ENCODE measurements around the gene LST1.
A peak's percentile ranks its signal among the peaks of the same experiment; 100 is the strongest.

Gene LST1

DNA sequence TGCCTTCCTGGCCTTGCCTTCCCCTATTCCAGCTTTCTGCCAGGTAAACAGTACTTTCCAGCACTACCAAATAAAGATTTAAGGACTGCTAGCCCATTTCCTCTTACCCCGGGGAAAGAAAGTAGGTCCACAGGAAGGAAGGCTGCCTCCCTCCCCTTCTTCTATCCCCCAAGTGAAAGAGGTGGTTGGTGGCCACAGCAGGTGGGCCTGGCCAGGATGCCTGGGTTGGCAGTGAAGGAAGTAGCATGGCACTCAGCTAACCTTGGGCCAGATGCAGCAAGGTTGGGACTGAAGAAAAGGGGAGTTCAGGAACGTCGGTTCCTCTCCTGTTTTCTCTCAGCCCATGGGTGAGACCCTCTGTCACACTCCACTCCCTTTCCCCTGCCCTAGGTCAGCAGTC is 29.8 kb upstream of the LST1 start:
- no peak overlapping the region for H3K4me3 ChIP-seq (ENCODE audit: low read depth, low read length)
- H2AFZ ChIP-seq = no peak overlapping the region
- H3K4me2 ChIP-seq (ENCODE audit: low read length) = no peak overlapping the region
- no peaks in the 10 kb centered on the region for H3K4me1 ChIP-seq
- TF ChIP-seq, protein P1, sequence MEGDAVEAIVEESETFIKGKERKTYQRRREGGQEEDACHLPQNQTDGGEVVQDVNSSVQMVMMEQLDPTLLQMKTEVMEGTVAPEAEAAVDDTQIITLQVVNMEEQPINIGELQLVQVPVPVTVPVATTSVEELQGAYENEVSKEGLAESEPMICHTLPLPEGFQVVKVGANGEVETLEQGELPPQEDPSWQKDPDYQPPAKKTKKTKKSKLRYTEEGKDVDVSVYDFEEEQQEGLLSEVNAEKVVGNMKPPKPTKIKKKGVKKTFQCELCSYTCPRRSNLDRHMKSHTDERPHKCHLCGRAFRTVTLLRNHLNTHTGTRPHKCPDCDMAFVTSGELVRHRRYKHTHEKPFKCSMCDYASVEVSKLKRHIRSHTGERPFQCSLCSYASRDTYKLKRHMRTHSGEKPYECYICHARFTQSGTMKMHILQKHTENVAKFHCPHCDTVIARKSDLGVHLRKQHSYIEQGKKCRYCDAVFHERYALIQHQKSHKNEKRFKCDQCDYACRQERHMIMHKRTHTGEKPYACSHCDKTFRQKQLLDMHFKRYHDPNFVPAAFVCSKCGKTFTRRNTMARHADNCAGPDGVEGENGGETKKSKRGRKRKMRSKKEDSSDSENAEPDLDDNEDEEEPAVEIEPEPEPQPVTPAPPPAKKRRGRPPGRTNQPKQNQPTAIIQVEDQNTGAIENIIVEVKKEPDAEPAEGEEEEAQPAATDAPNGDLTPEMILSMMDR (IDR thresholded peaks at IDR 0.05) = no peak
- H3K27ac ChIP-seq = no peak overlapping the region
- peaks cover 10% of the 10 kb centered on the region for H3K79me2 ChIP-seq
- no peaks in the 10 kb centered on the region for H3K9me3 ChIP-seq (ENCODE audit: control insufficient read depth, low read length)
- H3K27me3 ChIP-seq (ENCODE audit: control insufficient read depth, insufficient read depth, low read length) = no peaks in the 10 kb centered on the region
- no peak overlapping the region for H3K9ac ChIP-seq
- H3K36me3 ChIP-seq (ENCODE audit: control insufficient read depth, insufficient read depth, low read length) = no peaks in the 10 kb centered on the region

DNA sequence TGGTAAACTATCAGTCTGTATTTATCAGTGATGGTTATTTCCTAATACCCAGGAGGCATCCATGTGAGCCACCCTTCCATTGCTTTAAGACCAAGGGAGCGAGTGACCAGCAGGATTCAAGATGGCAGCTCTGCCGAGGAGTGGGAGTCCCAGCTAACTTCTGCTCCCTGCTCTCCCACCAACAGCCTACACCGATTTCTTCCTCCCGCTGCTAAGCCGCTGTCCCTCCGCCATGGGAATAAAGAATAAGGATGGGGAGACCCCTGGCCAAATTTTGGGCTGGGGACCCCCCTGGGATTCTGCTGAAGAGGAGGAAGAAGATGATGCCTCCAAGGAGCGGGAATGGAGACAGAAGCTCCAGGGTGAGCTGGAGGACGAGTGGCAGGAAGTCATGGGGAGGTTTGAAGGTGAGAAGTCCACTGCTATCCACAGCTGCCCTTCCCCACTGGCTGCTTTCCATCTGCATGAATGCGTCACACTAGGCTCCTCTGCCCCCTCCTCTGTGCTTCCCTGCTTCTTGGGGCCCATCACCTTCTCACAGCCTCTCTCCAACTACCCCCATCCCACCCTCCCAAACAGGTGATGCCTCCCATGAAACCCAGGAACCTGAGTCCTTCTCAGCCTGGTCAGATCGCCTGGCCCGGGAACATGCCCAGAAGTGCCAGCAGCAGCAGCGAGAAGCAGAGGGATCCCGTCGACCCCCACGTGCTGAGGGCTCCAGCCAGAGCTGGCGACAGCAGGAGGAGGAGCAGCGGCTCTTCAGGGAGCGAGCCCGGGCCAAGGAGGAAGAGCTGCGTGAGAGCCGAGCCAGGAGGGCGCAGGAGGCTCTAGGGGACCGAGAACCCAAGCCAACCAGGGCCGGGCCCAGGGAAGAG is 28.4 kb upstream of the LST1 start:
- Histone ChIP-seq H3K9ac (no peak overlapping the region), H3K4me2 (ENCODE audit: low read length) (no peak overlapping the region), H2AFZ (no peak overlapping the region), H3K9me3 (ENCODE audit: control insufficient read depth, low read length) (no peaks in the 10 kb centered on the region), H3K79me2 (peaks cover 5% of the 10 kb centered on the region), H3K27ac (peak overlapping the region; percentile 11), H3K4me1 (no peaks in the 10 kb centered on the region), H3K27me3 (ENCODE audit: control insufficient read depth, insufficient read depth, low read length) (no peaks in the 10 kb centered on the region), H3K36me3 (ENCODE audit: control insufficient read depth, insufficient read depth, low read length) (no peaks in the 10 kb centered on the region), H3K4me3 (ENCODE audit: low read depth, low read length) (no peak overlapping the region)
- TF ChIP-seq, protein P1 (IDR thresholded peaks at IDR 0.05) = no peak

DNA sequence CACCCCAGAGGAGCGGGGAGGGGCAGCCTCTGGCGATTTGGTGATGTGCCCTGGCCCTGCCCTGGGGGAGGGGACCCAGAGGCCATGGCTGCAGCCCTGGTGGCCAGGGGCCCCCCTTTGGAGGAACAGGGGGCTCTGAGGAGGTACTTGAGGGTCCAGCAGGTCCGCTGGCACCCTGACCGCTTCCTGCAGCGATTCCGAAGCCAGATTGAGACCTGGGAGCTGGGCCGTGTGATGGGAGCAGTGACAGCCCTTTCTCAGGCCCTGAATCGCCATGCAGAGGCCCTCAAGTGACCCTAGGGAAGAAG is 27.8 kb upstream of the LST1 start:
- H3K36me3 ChIP-seq (ENCODE audit: control insufficient read depth, insufficient read depth, low read length) = no peaks in the 10 kb centered on the region
- H3K4me3 ChIP-seq (ENCODE audit: low read depth, low read length) = no peak overlapping the region

DNA sequence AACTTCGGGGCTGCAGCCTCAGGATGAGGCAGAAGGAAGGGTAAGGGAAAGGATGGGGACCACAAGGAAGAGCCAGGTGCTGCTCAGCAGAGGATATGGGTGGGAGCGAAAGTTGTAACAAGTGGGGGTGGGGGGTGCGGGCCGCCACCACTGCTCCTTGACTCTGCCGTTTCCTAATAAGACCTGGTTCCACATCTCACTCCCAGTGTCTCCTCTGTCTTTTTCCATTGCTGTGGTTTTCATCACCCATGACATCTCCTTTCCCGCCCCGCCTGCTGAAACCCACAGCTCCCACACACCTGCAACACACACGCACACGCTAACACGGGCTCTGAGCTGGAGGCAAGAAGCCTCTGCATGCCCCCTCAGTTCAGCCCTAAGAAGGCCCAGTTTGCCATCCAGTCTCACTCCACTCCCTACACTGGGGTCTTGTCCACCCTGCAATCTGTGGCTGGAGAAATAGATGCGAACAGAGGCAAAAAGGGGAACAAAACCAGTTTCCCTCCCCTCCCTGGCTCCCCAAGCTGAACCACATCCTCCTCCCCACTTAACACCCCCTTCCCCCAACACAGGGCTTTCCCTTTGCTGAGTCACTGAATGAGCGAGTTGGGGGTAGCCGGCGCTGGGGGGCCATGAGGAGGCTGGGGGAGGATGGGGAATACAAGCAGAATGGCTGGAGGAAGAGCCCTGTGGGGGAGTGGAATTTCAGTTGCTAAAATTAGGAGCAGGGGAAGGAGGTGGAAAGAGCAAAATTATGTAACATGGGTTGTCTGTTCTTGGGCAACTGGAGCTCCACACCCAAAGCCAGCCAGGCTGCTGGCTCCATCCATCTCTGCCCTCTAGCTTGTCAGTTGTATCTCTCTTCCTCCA is 27.2 kb upstream of the LST1 start:
- no peak overlapping the region for H3K4me3 ChIP-seq (ENCODE audit: low read depth, low read length)
- no peaks in the 10 kb centered on the region for H3K9me3 ChIP-seq (ENCODE audit: control insufficient read depth, low read length)
- no peaks in the 10 kb centered on the region for H3K27me3 ChIP-seq (ENCODE audit: control insufficient read depth, insufficient read depth, low read length)
- peaks cover 2% of the 10 kb centered on the region for H3K79me2 ChIP-seq
- H3K4me1 ChIP-seq = no peaks in the 10 kb centered on the region
- H3K4me2 ChIP-seq (ENCODE audit: low read length) = no peak overlapping the region
- peak overlapping the region; percentile 45 for H3K27ac ChIP-seq
- no peaks in the 10 kb centered on the region for H3K36me3 ChIP-seq (ENCODE audit: control insufficient read depth, insufficient read depth, low read length)
- TF ChIP-seq, protein P1 (IDR thresholded peaks at IDR 0.05) = no peak
- H2AFZ ChIP-seq = no peak overlapping the region
- no peak overlapping the region for H3K9ac ChIP-seq

More for the DNA sequence above, 27.8 kb upstream of the LST1 start:
- TF ChIP-seq, protein P1 (IDR thresholded peaks at IDR 0.05) = no peak
- Histone ChIP-seq H2AFZ (no peak overlapping the region), H3K27ac (peak overlapping the region; percentile 11), H3K27me3 (ENCODE audit: control insufficient read depth, insufficient read depth, low read length) (no peaks in the 10 kb centered on the region), H3K4me2 (ENCODE audit: low read length) (no peak overlapping the region), H3K9me3 (ENCODE audit: control insufficient read depth, low read length) (no peaks in the 10 kb centered on the region), H3K4me1 (no peaks in the 10 kb centered on the region), H3K9ac (no peak overlapping the region), H3K79me2 (peaks cover 5% of the 10 kb centered on the region)
